Stimulated activated CD4-positive, alpha-beta T cell treated with anti-CD3 and anti-CD28 coated beads, TNF-alpha, amount 100 ng/mL, for 4 hours (primary cell): ENCODE results near the gene VPS26B.
A peak's percentile ranks its signal among the peaks of the same experiment; 100 is the strongest.
"Not testable (repeated sequence)": the region's sequence is repeated elsewhere in the genome, so short reads cannot be mapped to it uniquely, and the experiment has no call there.

Source experiments
- DNase-seq, 3 experiments: peaks; one replicate each; pipeline ENCODE4 v3.0.0-alpha.2; 2020; ENCODE audit warnings: low read depth in 3 of 3

Gene VPS26B

GRCh38 chr11:134258577-134258976 lies 34.1 kb downstream of the VPS26B start:
- DNase-seq, result no peak

- no peak for DNase-seq
Observed at GRCh38 chr11:134260503-134260902, 36.0 kb downstream of the VPS26B start.

- DNase-seq, result no peak
Observed at GRCh38 chr11:134260983-134261382, 36.5 kb downstream of the VPS26B start.

DNA sequence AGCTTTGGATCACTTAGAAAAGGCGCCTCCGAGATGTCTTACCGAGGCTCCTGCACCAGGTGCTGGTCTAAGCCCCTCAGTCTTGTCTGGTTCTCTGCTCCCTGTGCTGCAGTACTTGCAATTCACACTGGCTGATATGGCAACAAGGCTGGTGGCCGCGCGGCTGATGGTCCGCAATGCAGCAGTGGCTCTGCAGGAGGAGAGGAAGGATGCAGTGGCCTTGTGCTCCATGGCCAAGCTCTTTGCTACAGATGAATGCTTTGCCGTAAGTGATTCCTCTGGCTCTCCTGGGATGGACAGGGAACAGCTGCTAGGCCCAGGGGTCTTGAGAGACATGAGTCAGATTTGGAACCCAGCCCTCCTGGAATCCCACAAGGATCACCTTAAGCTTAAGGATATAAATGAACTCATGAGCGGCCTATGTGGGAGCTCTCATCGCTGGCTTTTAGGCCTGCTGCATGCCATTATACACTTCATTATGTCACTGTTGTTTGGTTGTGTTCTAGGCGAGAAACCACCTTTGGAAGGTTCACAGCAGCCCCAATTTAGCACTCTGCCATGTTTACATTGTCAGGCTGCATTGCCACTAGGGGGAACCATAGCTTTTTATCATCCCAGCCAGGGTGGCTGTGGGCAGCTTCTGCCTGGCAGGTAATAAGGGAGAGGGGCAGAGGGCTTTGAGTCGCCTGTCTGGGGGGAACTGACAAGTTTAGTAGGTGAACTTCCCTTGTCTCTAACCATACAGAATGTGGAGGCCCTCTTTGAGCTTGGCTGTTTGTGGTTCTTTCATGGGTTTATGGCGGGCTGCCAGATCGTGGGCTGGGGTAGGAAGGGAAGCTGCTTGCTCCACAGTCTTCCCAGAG lies 37.4 kb downstream of the VPS26B start:
- DNase-seq, result no peak

- DNase-seq, result no peak
Observed at GRCh38 chr11:134264966-134265764, 40.7 kb downstream of the VPS26B start.

- no peak for DNase-seq
Observed at GRCh38 chr11:134266440-134266839, 42.0 kb downstream of the VPS26B start.

GRCh38 chr11:134266841-134267251 lies 42.4 kb downstream of the VPS26B start:
- DNase-seq, result no peak

GRCh38 chr11:134267461-134267860 lies 43.0 kb downstream of the VPS26B start:
- no peak for DNase-seq

DNA sequence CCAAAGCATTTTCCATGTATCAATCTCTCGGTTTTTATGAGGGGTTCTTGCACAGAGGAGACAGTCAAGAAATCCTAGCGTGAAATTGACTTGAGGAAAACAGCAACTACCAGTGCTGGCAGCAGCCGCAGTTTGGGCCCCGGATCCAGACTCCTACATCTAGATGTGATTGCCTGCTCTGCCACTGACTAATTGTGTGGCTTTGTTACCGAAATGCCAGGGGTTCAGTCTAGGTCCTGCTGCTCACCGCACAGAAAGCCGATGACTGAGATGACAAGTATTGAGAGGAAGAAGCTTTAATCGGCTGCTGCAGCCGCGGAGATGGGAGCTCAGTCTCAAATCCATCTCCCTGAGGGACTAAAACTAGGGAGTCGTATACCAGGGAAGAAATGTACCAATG lies 43.5 kb downstream of the VPS26B start:
- no peak for DNase-seq

DNA sequence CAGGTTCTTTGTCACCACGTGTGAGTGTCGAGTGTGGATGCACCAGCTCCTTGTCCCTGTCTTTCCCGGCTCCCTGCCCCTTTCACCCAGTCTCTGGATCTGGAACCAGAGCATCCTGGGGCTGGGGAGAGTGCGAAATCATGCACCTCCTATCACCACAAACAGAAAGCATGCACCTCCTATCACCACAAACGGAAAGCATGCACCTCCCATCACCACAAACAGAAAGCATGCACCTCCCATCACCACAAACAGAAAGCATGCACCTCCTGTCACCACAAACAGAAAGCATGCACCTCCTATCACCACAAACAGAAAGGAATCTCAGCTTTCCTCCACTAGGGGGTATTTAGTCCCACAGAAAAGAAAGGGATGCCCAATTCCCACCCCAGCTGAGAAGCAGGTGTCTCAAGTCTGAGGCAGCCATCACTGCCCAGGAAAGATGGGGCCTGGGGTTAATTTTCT lies 45.8 kb downstream of the VPS26B start:
- DNase-seq, result no peak

- no peak for DNase-seq
Observed at GRCh38 chr11:134271978-134272377, 47.5 kb downstream of the VPS26B start.

- DNase-seq, result no peak
Observed at GRCh38 chr11:134272381-134273316, 48.2 kb downstream of the VPS26B start.

GRCh38 chr11:134273317-134273712 lies 48.8 kb downstream of the VPS26B start:
- DNase-seq, result no peak

DNA sequence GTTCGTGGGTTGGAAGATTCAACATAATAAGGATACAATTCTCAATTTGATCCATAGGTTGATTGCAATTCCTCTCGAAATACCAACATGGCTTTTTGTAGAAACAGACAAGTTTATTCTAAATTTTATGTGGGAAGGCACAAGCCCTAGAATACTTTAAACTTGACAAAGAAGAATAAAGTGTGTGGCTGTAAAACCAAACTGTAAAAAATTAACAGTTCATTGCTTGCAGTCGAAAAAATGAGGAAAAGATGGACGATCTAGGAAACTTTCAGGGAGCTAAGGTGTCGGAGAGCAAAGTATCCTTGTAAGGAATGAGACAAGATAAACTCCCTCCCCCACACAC lies 50.7 kb downstream of the VPS26B start:
- no peak for DNase-seq

DNA sequence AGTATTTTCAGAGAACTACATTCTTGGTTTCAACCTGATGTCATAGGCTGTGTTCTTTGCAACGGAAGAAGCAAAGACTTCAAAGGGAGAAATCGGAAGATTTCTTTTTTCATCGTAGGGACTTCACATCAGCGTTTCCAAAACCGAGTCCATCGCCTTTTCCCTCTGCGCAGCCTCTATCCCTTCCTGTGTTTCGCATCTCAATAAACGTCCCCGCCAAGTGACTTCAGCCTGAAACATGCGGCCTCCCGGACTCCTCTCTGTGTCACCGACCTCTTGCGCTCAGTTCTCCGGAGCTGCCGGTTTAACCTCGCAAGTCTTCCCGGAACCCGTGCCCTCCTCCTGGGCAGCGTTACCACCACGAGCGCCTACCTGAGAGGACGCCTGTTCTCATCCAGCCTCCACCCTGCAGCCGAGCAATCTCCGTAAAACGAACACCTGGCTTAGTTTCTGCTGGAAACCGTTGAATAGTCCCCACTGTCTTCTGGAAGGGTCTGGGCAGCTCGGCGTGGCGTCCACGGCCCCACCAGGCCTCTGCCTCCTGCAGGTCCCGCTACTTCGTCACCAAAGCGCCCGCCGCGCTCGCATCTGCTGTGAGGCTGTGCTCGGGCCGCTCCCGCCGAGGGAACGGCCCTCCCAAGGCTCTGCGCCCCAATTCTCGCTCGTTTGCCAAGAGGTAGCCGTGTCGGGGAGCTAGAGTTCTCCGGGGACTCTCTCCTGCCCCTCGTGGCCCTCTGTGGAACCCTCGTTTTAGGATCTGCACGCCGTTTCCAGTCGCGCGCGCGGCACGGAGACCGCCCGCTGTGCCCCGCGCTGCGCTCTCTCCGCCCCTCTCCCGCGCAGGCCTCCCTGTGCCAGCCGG lies 51.3 kb downstream of the VPS26B start, which contains the start of gene GLB1L3:
TSS of gene GLB1L3 (plus strand) at position 846 of the 862 bp plus-strand sequence. CDS start 362 bp downstream, outside the sequence.
- peak; percentile 65 to 76 (median 67) for DNase-seq

GRCh38 chr11:134276396-134277182 lies 52.1 kb downstream of the VPS26B start:
- no peak for DNase-seq

DNA sequence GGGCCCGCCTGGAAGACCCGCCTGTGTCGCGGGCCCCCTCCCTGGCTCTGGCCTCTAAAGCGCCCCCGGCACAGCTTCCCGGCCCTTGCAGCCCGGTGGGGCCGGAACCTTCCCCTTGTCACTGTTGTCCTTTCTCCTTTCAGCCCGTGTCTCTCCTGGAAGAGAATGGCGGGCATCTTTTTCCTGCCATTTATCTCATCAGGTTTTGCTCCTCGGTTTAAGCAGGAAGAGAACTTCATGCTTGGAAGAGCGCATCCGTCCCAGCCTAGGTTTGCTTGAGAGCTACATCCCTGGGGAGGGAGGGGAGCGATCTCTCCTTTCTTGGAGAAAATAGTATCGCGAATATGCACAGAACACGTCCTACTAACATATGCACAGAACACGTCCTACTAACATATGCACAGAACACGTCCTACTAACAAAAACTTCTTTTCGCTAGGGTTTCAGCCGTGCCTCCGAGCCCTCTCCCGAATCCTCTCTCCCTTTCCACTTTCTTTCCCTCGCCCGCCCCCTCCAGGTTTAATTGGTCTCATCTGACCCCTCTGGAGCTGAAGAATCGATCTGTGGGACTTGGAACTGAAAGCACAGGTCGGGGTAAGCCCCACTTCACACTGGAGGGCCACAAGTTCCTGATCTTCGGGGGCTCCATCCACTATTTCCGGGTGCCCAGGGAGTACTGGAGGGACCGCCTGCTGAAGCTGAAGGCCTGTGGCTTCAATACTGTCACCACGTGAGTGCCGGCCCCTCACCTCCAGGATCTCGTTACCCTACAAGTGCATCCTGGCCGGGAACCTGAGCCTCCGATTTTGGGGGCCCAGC lies 52.9 kb downstream of the VPS26B start:
- no peak for DNase-seq

- no peak for DNase-seq
Observed at GRCh38 chr11:134278356-134278755, 53.9 kb downstream of the VPS26B start.

- DNase-seq, result not testable (repeated sequence)
Observed at GRCh38 chr11:134281635-134282034, 57.2 kb downstream of the VPS26B start.
